Ovary (tissue), 3 donors: ENCODE measurements around the gene LRRC10B.

Source experiments
- EP300 ChIP-seq: sonication (generic); formaldehyde crosslinking; IDR thresholded peaks from one replicate; pipeline ENCODE4 v1.6.1; 2017; ENCODE audit warnings: antibody characterized with exemption
- POLR2A ChIP-seq: fragments of 450-650 bp; IDR thresholded peaks from one replicate; pipeline ENCODE4 v1.6.1; 2017; ENCODE audit warnings: antibody characterized with exemption, mild to moderate bottlenecking, moderate library complexity
- TF ChIP-seq, protein P1 (sequence below), 3 donors: fragments of 450-650 bp in 2 of 3; fragments of 200-600 bp in 1 of 3; IDR thresholded peaks; one replicate each; pipeline versions ENCODE4 v1.5.1 to v1.8.0; 2016 to 2022; ENCODE audit warnings: antibody characterized with exemption in 3 of 3, mild to moderate bottlenecking in 1 of 3
- donor health status: DM: no; HTN: no; CAD: no.

DNA sequence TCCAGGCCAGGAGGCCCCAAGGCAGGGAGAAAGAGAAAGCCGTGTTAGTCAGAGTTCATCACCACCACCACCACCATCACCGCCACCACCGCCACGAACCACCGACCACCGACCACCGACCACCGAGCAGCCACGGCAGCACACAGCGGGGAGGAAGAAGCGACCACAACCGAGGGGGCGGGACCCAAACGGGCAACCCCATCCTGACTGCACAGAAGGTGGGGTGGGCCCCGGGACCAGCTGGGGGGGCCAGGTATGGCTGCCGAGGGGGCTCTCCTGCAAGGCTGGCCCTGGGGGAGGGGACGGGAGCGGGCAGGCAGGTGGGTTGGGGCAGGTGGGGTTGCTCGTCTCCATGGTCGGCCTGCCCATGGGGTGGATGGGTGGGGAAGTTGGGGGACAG is 38.1 kb downstream of the LRRC10B start:
- TF ChIP-seq, protein P1, sequence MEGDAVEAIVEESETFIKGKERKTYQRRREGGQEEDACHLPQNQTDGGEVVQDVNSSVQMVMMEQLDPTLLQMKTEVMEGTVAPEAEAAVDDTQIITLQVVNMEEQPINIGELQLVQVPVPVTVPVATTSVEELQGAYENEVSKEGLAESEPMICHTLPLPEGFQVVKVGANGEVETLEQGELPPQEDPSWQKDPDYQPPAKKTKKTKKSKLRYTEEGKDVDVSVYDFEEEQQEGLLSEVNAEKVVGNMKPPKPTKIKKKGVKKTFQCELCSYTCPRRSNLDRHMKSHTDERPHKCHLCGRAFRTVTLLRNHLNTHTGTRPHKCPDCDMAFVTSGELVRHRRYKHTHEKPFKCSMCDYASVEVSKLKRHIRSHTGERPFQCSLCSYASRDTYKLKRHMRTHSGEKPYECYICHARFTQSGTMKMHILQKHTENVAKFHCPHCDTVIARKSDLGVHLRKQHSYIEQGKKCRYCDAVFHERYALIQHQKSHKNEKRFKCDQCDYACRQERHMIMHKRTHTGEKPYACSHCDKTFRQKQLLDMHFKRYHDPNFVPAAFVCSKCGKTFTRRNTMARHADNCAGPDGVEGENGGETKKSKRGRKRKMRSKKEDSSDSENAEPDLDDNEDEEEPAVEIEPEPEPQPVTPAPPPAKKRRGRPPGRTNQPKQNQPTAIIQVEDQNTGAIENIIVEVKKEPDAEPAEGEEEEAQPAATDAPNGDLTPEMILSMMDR (IDR thresholded peaks at IDR 0.05): no peak
- TF ChIP-seq POLR2A: no peak
- no peak for TF ChIP-seq EP300
